ENCODE measurements around the gene PWWP2B.

Gene PWWP2B

DNA sequence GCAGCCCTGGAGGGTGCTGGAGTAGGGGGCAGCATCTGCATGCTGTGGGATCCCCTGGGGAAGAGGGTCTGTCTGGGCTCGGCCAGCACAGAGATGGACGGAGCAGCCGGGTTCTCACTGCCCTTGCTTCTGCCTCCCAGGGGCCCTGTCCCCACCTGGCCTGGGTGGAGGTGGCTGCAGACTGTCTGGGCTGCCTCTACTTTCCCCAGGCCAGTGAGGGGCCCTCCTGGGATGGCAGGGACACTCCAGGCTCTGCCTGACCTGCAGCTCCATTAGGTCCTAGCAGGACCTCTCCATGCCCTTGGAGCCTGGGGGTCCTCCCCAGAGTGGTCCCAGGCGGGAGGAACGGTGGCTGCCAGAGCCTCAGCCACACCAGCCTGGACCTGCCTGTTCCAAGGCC lies 63.7 kb downstream of the PWWP2B start:
- H2AFZ ChIP-seq (ENCODE audit: low read length): no peak overlapping the region
- no peak for TF ChIP-seq EZH2 (IDR thresholded peaks at IDR 0.05; ENCODE audit: borderline replicate concordance, low read length)
- TF ChIP-seq, protein P1, sequence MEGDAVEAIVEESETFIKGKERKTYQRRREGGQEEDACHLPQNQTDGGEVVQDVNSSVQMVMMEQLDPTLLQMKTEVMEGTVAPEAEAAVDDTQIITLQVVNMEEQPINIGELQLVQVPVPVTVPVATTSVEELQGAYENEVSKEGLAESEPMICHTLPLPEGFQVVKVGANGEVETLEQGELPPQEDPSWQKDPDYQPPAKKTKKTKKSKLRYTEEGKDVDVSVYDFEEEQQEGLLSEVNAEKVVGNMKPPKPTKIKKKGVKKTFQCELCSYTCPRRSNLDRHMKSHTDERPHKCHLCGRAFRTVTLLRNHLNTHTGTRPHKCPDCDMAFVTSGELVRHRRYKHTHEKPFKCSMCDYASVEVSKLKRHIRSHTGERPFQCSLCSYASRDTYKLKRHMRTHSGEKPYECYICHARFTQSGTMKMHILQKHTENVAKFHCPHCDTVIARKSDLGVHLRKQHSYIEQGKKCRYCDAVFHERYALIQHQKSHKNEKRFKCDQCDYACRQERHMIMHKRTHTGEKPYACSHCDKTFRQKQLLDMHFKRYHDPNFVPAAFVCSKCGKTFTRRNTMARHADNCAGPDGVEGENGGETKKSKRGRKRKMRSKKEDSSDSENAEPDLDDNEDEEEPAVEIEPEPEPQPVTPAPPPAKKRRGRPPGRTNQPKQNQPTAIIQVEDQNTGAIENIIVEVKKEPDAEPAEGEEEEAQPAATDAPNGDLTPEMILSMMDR (IDR thresholded peaks at IDR 0.05; ENCODE audit: low read length): no peak
- H3K36me3 ChIP-seq (ENCODE audit: insufficient read depth, low read length): no peaks in the 10 kb centered on the region
- no peaks in the 10 kb centered on the region for H3F3A ChIP-seq (ENCODE audit: insufficient read depth, low read length)
- H3K79me2 ChIP-seq (ENCODE audit: insufficient read depth, low read length): no peaks in the 10 kb centered on the region
- H3K9me2 ChIP-seq (ENCODE audit: low read depth, low read length): no peaks in the 10 kb centered on the region
- no peak overlapping the region for H3K4me2 ChIP-seq (ENCODE audit: low read length)
- H3K4me1 ChIP-seq (ENCODE audit: insufficient read depth, low read length, severe bottlenecking): no peaks in the 10 kb centered on the region
- H4K20me1 ChIP-seq (ENCODE audit: insufficient read depth, low read length): no peaks in the 10 kb centered on the region
- H3K27ac ChIP-seq (ENCODE audit: low read depth, low read length, poor library complexity, severe bottlenecking): no peak overlapping the region
- H3K9me3 ChIP-seq (ENCODE audit: low read length): no peaks in the 10 kb centered on the region
- H3K27me3 ChIP-seq (ENCODE audit: insufficient read depth, low read length): no peaks in the 10 kb centered on the region
- no peak overlapping the region for H3K9ac ChIP-seq (ENCODE audit: low read length)
- H3K4me3 ChIP-seq (ENCODE audit: low read depth, low read length, poor library complexity, severe bottlenecking): no peak overlapping the region

DNA sequence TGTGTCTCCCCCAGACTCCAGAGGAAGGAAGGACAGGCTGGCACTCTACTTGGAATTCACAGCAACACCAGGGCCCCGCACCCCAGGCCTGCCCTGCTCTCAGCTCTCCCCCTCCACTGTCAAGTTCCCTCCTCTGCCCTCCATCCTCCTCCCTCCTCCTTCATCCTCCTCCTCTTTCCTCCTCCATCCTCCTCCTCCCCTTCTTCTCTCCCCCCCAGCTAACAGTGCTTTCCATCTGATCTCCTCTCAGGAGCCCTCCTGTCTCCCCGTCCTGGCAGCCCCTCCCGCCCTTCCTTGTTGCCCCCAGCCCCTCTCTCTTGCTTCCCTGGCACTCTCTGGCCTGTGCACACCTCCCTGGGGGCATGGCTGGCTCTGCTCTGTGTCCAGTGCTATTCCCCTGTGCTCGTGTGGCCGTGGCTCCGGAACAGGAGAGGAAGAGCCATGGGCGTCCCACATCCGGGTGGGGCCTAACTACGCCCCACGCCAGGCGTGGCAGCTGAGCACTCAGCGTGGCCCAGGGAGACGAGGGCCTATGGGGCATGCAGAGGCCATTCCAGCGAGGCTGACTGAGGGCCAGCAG lies 64.2 kb downstream of the PWWP2B start:
- H4K20me1 ChIP-seq (ENCODE audit: insufficient read depth, low read length): no peaks in the 10 kb centered on the region
- H3K9me2 ChIP-seq (ENCODE audit: low read depth, low read length): no peaks in the 10 kb centered on the region
- H3K36me3 ChIP-seq (ENCODE audit: insufficient read depth, low read length): no peaks in the 10 kb centered on the region
- no peak for TF ChIP-seq EZH2 (IDR thresholded peaks at IDR 0.05; ENCODE audit: borderline replicate concordance, low read length)
- TF ChIP-seq, protein P1 (IDR thresholded peaks at IDR 0.05; ENCODE audit: low read length): no peak
- no peaks in the 10 kb centered on the region for H3K79me2 ChIP-seq (ENCODE audit: insufficient read depth, low read length)
- no peak overlapping the region for H3K4me2 ChIP-seq (ENCODE audit: low read length)
- H3K9me3 ChIP-seq (ENCODE audit: low read length): no peaks in the 10 kb centered on the region
- H3K4me1 ChIP-seq (ENCODE audit: insufficient read depth, low read length, severe bottlenecking): no peaks in the 10 kb centered on the region
- H3K27me3 ChIP-seq (ENCODE audit: insufficient read depth, low read length): no peaks in the 10 kb centered on the region
- no peak overlapping the region for H3K9ac ChIP-seq (ENCODE audit: low read length)
- no peaks in the 10 kb centered on the region for H3F3A ChIP-seq (ENCODE audit: insufficient read depth, low read length)
- no peak overlapping the region for H3K27ac ChIP-seq (ENCODE audit: low read depth, low read length, poor library complexity, severe bottlenecking)
- no peak overlapping the region for H2AFZ ChIP-seq (ENCODE audit: low read length)
- H3K4me3 ChIP-seq (ENCODE audit: low read depth, low read length, poor library complexity, severe bottlenecking): no peak overlapping the region

DNA sequence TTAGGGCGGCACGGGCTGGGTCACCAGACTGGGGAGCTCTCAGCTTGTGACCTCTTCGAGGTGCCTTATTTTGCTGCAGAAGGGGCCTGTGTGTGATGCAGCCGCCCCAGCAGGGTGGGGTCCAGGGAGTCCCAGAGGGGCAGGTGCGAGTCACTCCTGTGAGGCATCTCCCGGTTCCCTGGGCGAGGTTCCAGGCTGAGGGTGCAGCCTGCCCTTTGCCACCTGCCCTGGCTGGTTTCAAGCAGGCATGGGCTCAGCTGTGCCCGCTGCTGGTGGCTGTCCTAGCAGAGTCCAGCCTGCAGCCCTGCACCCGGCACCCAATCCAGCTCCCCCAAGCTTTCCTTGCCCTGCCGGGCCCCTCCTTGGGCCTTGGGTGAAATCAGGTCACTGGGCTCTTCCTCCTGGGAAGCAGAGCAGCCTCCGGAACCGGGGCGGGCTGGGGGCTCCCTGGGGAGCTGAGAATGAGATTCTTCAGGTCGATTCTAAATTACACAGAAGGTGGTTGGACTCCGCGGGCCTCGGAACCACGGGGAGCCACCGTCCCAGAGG lies 64.8 kb downstream of the PWWP2B start:
- Histone ChIP-seq H3K27ac (ENCODE audit: low read depth, low read length, poor library complexity, severe bottlenecking) (no peak overlapping the region), H3K9me2 (ENCODE audit: low read depth, low read length) (no peaks in the 10 kb centered on the region), H3K79me2 (ENCODE audit: insufficient read depth, low read length) (no peaks in the 10 kb centered on the region), H3K9me3 (ENCODE audit: low read length) (no peaks in the 10 kb centered on the region), H3F3A (ENCODE audit: insufficient read depth, low read length) (no peaks in the 10 kb centered on the region), H3K27me3 (ENCODE audit: insufficient read depth, low read length) (no peaks in the 10 kb centered on the region), H2AFZ (ENCODE audit: low read length) (no peak overlapping the region), H3K4me1 (ENCODE audit: insufficient read depth, low read length, severe bottlenecking) (no peaks in the 10 kb centered on the region), H4K20me1 (ENCODE audit: insufficient read depth, low read length) (no peaks in the 10 kb centered on the region), H3K9ac (ENCODE audit: low read length) (no peak overlapping the region), H3K4me3 (ENCODE audit: low read depth, low read length, poor library complexity, severe bottlenecking) (no peak overlapping the region), H3K4me2 (ENCODE audit: low read length) (no peak overlapping the region), H3K36me3 (ENCODE audit: insufficient read depth, low read length) (no peaks in the 10 kb centered on the region)
- no peak for TF ChIP-seq EZH2 (IDR thresholded peaks at IDR 0.05; ENCODE audit: borderline replicate concordance, low read length)
- TF ChIP-seq, protein P1 (IDR thresholded peaks at IDR 0.05; ENCODE audit: low read length): no peak

Data from OCI-LY1 (cell line).